SU-DHL-6 (cell line): ENCODE measurements around the gene RPL7A.

Experiments used
- CTCF ChIP-seq: fragments of 200-600 bp; sonication (generic); IDR thresholded peaks from one replicate; pipeline ENCODE4 v1.5.1; 2017; ENCODE audit warnings: antibody characterized with exemption, mild to moderate bottlenecking, low read length, moderate library complexity; ENCODE audit not compliant: insufficient read depth, poor library complexity, severe bottlenecking
- EZH2phosphoT487 ChIP-seq: fragments of 200-600 bp; sonication (generic), shearing (Covaris generic); conservative IDR thresholded peaks from 2 replicates; pipeline ENCODE4 v1.6.1; 2018; ENCODE audit warnings: mild to moderate bottlenecking, antibody characterized with exemption, low read length, moderate library complexity, mixed read lengths

- TF ChIP-seq CTCF (no peak), EZH2phosphoT487 (no peak)
These were observed 6.0 kb upstream of the RPL7A start for GRCh38 chr9:133342069-133342406.
